Neuronal stem cell (in vitro differentiated cells): ENCODE data around the gene TMCO4.
A peak's percentile ranks its signal among the peaks of the same experiment; 100 is the strongest.

ENCODE experiments used
- DNase-seq: peaks from one replicate; pipeline ENCODE4 v3.0.0-alpha.2; 2013; ENCODE audit warnings: low spot score
- H2AFZ ChIP-seq: one replicate; pipeline ENCODE4 v1.6.1; 2013; ENCODE audit warnings: mild to moderate bottlenecking, low read length, inconsistent platforms
- H2AK5ac ChIP-seq: 2 replicates; pipeline ENCODE4 v1.6.1; 2013; ENCODE audit warnings: low read depth, mild to moderate bottlenecking, inconsistent platforms, low read length, moderate library complexity, mixed read lengths
- H2BK120ac ChIP-seq: 2 replicates; pipeline ENCODE4 v1.6.1; 2013; ENCODE audit warnings: low read depth, mild to moderate bottlenecking, inconsistent platforms, low read length, moderate library complexity, mixed read lengths
- H2BK12ac ChIP-seq: one replicate; pipeline ENCODE4 v1.6.1; 2013; ENCODE audit warnings: low read length, inconsistent platforms
- H2BK15ac ChIP-seq: 2 replicates; pipeline ENCODE4 v1.6.1; 2013; ENCODE audit warnings: mild to moderate bottlenecking, low read length, inconsistent platforms, mixed read lengths
- H2BK5ac ChIP-seq: one replicate; pipeline ENCODE4 v1.6.1; 2013; ENCODE audit warnings: inconsistent platforms, mild to moderate bottlenecking, low read length, moderate library complexity
- H3K14ac ChIP-seq: one replicate; pipeline ENCODE4 v1.6.1; 2013; ENCODE audit warnings: low read length, inconsistent platforms
- H3K18ac ChIP-seq: 2 replicates; pipeline ENCODE4 v1.6.1; 2013; ENCODE audit warnings: low read length, inconsistent platforms
- H3K23ac ChIP-seq: 2 replicates; pipeline ENCODE4 v1.6.1; 2013; ENCODE audit warnings: low read depth, mild to moderate bottlenecking, mixed read lengths, low read length, inconsistent platforms; ENCODE audit not compliant: poor library complexity
- H3K27ac ChIP-seq: replicated peaks from 3 replicates; pipeline ENCODE4 v1.5.1; 2013; ENCODE audit warnings: low read length, inconsistent platforms
- H3K27me3 ChIP-seq, 3 experiments: 2 replicates each; pipeline ENCODE4 v1.6.1; 2013; ENCODE audit warnings: low read length in 3 of 3, mild to moderate bottlenecking in 2 of 3, inconsistent platforms in 1 of 3, low read depth in 1 of 3, mixed read lengths in 1 of 3, moderate library complexity in 1 of 3; ENCODE audit not compliant: control insufficient read depth in 3 of 3, insufficient read depth in 3 of 3
- H3K36me3 ChIP-seq, 2 donors: replicated peaks in 1 of 2; 2 replicates each; pipeline ENCODE4 v1.6.1; 2013; ENCODE audit warnings: low read length in 2 of 2; ENCODE audit not compliant: control insufficient read depth in 2 of 2, insufficient read depth in 2 of 2
- H3K4ac ChIP-seq: 2 replicates; pipeline ENCODE4 v1.6.1; 2013; ENCODE audit warnings: inconsistent platforms, mild to moderate bottlenecking, low read length, moderate library complexity
- H3K4me1 ChIP-seq, 2 donors: 1 replicate in 1 of 2; 2 replicates in 1 of 2; pipeline ENCODE4 v1.6.1; 2013; ENCODE audit warnings: low read length in 2 of 2, low read depth in 1 of 2; ENCODE audit not compliant: control insufficient read depth in 2 of 2, insufficient read depth in 1 of 2
- H3K4me2 ChIP-seq: one replicate; pipeline ENCODE4 v1.6.1; 2013; ENCODE audit warnings: mild to moderate bottlenecking, low read length, inconsistent platforms; ENCODE audit not compliant: insufficient read depth, poor library complexity, severe bottlenecking
- H3K4me3 ChIP-seq, 2 donors: 2 replicates each; pipeline ENCODE4 v1.5.1; 2013; ENCODE audit warnings: low read length in 2 of 2, mild to moderate bottlenecking in 2 of 2, inconsistent platforms in 1 of 2, moderate library complexity in 1 of 2
- H3K79me1 ChIP-seq: one replicate; pipeline ENCODE4 v1.6.1; 2013; ENCODE audit warnings: low read depth, mild to moderate bottlenecking, inconsistent platforms, low read length, moderate library complexity
- H3K9ac ChIP-seq: one replicate; pipeline ENCODE4 v1.6.1; 2013; ENCODE audit warnings: mild to moderate bottlenecking, low read depth, low read length, inconsistent platforms; ENCODE audit not compliant: poor library complexity
- H3K9me3 ChIP-seq, 2 donors: replicated peaks in 1 of 2; 2 replicates each; pipeline versions ENCODE3 to v1.6.1; 2013; ENCODE audit warnings: low read length in 2 of 2, mild to moderate bottlenecking in 2 of 2, inconsistent platforms in 1 of 2, low read depth in 1 of 2, mixed read lengths in 1 of 2, moderate library complexity in 1 of 2; ENCODE audit not compliant: control insufficient read depth in 2 of 2, insufficient read depth in 1 of 2
- H4K8ac ChIP-seq: one replicate; pipeline ENCODE4 v1.6.1; 2013; ENCODE audit warnings: low read depth, mild to moderate bottlenecking, inconsistent platforms, low read length, moderate library complexity
- H4K91ac ChIP-seq: one replicate; pipeline ENCODE4 v1.6.1; 2013; ENCODE audit warnings: low read length, low read depth, mild to moderate bottlenecking, inconsistent platforms; ENCODE audit not compliant: poor library complexity
- WGBS, 2 donors: extraction: QIAGEN DNeasy Blood & Tissue Kit; methylation state at CpG; one replicate each; pipeline ENCODE4 v1.1.7; 2013; ENCODE audit warnings: missing lambda C conversion rate in 2 of 2, mixed read lengths in 1 of 2; ENCODE audit not compliant: insufficient read length in 2 of 2, insufficient replicate concordance in 1 of 2; ENCODE audit errors: extremely low coverage in 2 of 2; 5-methylcytosine and 5-hydroxymethylcytosine counted together

The TMCO4 gene

GRCh38 chr1:19668888-19669287 lies 130.8 kb downstream of the TMCO4 start:
- Histone ChIP-seq H3K27ac (no peak overlapping the region), H3K18ac (no peak overlapping the region), H3K23ac (no peak overlapping the region), H3K27me3 (peaks cover 20 to 82% (median 37%) of the 10 kb centered on the region in 3 experiments), H3K14ac (no peak overlapping the region), H3K36me3 (no peaks in the 10 kb centered on the region), H3K4me3 (no peak overlapping the region), H4K8ac (no peak overlapping the region), H3K4ac (no peak overlapping the region), H2BK12ac (no peak overlapping the region), H2BK5ac (no peak overlapping the region), H2BK120ac (no peak overlapping the region), H2BK15ac (no peak overlapping the region), H4K91ac (no peak overlapping the region), H2AFZ (no peak overlapping the region), H3K9ac (no peak overlapping the region), H3K79me1 (peaks cover 2% of the 10 kb centered on the region), H3K4me1 (no peaks in the 10 kb centered on the region), H3K9me3 (peaks cover 0 to 2% of the 10 kb centered on the region in 2 donors), H3K4me2 (no peak overlapping the region), H2AK5ac (no peak overlapping the region)
- no CpG with 5 or more reads among the region's 8 CpGs for WGBS, 2 donors
- DNase-seq = no peak

- Histone ChIP-seq H3K36me3 (no peaks in the 10 kb centered on the region), H3K9ac (peak overlapping the region; percentile 7), H3K27ac (no peak overlapping the region), H3K23ac (peak overlapping the region; percentile 95), H2BK15ac (peak overlapping the region; percentile 44), H3K4me1 (no peaks in the 10 kb centered on the region), H3K18ac (peak overlapping the region; percentile 70), H3K9me3 (peaks cover 0 to 2% of the 10 kb centered on the region in 2 donors), H3K27me3 (peaks cover 20 to 82% (median 45%) of the 10 kb centered on the region in 3 experiments), H2AFZ (peak overlapping the region; percentile 64), H3K4me2 (peak overlapping the region; percentile 89), H2BK5ac (no peak overlapping the region), H2AK5ac (no peak overlapping the region), H2BK120ac (no peak overlapping the region), H3K4me3 (peak overlapping the region in 1 of 2 donors; percentile 81), H2BK12ac (no peak overlapping the region), H3K14ac (no peak overlapping the region), H3K4ac (no peak overlapping the region), H4K8ac (peak overlapping the region; percentile 45), H3K79me1 (peaks cover 2% of the 10 kb centered on the region), H4K91ac (no peak overlapping the region)
- DNase-seq = no peak
- WGBS, 2 donors = no CpG with 5 or more reads among the region's 84 CpGs
Measured at GRCh38 chr1:19665496-19666465, 133.9 kb downstream of the TMCO4 start.

- no peak overlapping the region for H3K14ac ChIP-seq
- no peak overlapping the region for H3K4ac ChIP-seq
- H2AK5ac ChIP-seq = no peak overlapping the region
- no peak overlapping the region for H2BK5ac ChIP-seq
- H4K91ac ChIP-seq = no peak overlapping the region
- WGBS, 2 donors = no CpG with 5 or more reads among the region's 23 CpGs
- H3K4me1 ChIP-seq = no peaks in the 10 kb centered on the region
- no peak for DNase-seq
- no peak overlapping the region for H4K8ac ChIP-seq
- H3K23ac ChIP-seq = no peak overlapping the region
- peak overlapping the region; percentile 89 for H3K4me2 ChIP-seq
- H2BK15ac ChIP-seq = peak overlapping the region; percentile 44
- H2AFZ ChIP-seq = peak overlapping the region; percentile 64
- no peaks in the 10 kb centered on the region for H3K36me3 ChIP-seq
- H3K79me1 ChIP-seq = peaks cover 2% of the 10 kb centered on the region
- H3K27me3 ChIP-seq = peaks cover 20 to 83% (median 46%) of the 10 kb centered on the region in 3 experiments
- H2BK120ac ChIP-seq = no peak overlapping the region
- no peak overlapping the region for H3K27ac ChIP-seq
- peaks cover 0 to 2% of the 10 kb centered on the region in 2 donors for H3K9me3 ChIP-seq
- H2BK12ac ChIP-seq = no peak overlapping the region
- H3K4me3 ChIP-seq = peak overlapping the region in 1 of 2 donors; percentile 81
- peak overlapping the region; percentile 51 for H3K9ac ChIP-seq
- peak overlapping the region; percentile 70 for H3K18ac ChIP-seq
Measured at GRCh38 chr1:19665186-19665495, 134.6 kb downstream of the TMCO4 start.

GRCh38 chr1:19664453-19665185 lies 135.1 kb downstream of the TMCO4 start, which contains the start of gene HTR6:
Gene HTR6, plus strand, starts transcription at chr1:19664875. Its CDS starts 879 bp downstream, at chr1:19665754.
- Histone ChIP-seq H3K4me1 (no peaks in the 10 kb centered on the region), H3K14ac (no peak within 1 kb of the TSS)

More at GRCh38 chr1:19664453-19665185, 135.1 kb downstream of the TMCO4 start, which contains the start of gene HTR6:
- Histone ChIP-seq H3K23ac (peak within 1 kb of the TSS; percentile 95), H3K9ac (peak within 1 kb of the TSS; percentile 51), H2BK120ac (no peak within 1 kb of the TSS), H3K18ac (peak within 1 kb of the TSS; percentile 84), H2AK5ac (no peak within 1 kb of the TSS), H3K4me3 (peak within 1 kb of the TSS; percentile 6 to 81), H2AFZ (peak within 1 kb of the TSS; percentile 64), H3K9me3 (peaks cover 0 to 2% of the 10 kb centered on the region in 2 donors), H2BK15ac (peak within 1 kb of the TSS; percentile 44), H3K79me1 (peaks cover 2% of the 10 kb centered on the region), H3K36me3 (no peaks in the 10 kb centered on the region), H3K27ac (no peak within 1 kb of the TSS), H4K8ac (peak within 1 kb of the TSS; percentile 45), H3K4ac (no peak within 1 kb of the TSS), H3K27me3 (peaks cover 20 to 77% (median 46%) of the 10 kb centered on the region in 3 experiments), H2BK5ac (no peak within 1 kb of the TSS), H4K91ac (no peak within 1 kb of the TSS), H2BK12ac (no peak within 1 kb of the TSS), H3K4me2 (peak within 1 kb of the TSS; percentile 89)
- WGBS, 2 donors = no CpG with 5 or more reads among the region's 80 CpGs
- no peak for DNase-seq
